Medulla oblongata (tissue), 1 donor: Measurements from ENCODE around the gene IGSF3.
"Not testable (repeated sequence)": the region's sequence is repeated elsewhere in the genome, so short reads cannot be mapped to it uniquely, and the experiment has no call there.

Source experiments
- DNase-seq: peaks from one replicate; pipeline ENCODE4 v3.0.0-alpha.2; 2015; ENCODE audit errors: extremely low spot score

The IGSF3 gene

GRCh38 chr1:116664366-116664977 is 3.1 kb downstream of the IGSF3 start:
- DNase-seq: no peak

- DNase-seq: no peak
Observed at GRCh38 chr1:116663821-116664220, 3.7 kb downstream of the IGSF3 start.

GRCh38 chr1:116661633-116662032 is 5.9 kb downstream of the IGSF3 start:
- no peak for DNase-seq

GRCh38 chr1:116658645-116659044 is 8.9 kb downstream of the IGSF3 start:
- not testable (repeated sequence) for DNase-seq

- DNase-seq: not testable (repeated sequence)
Observed at GRCh38 chr1:116657836-116658235, 9.7 kb downstream of the IGSF3 start.

GRCh38 chr1:116654351-116654750 is 13.2 kb downstream of the IGSF3 start:
- no peak for DNase-seq

GRCh38 chr1:116652598-116652997 is 14.9 kb downstream of the IGSF3 start:
- not testable (repeated sequence) for DNase-seq

- DNase-seq: not testable (repeated sequence)
Observed at GRCh38 chr1:116650781-116651180, 16.8 kb downstream of the IGSF3 start.

GRCh38 chr1:116649041-116649440 is 18.5 kb downstream of the IGSF3 start:
- not testable (repeated sequence) for DNase-seq

- DNase-seq: not testable (repeated sequence)
Observed at GRCh38 chr1:116648325-116648724, 19.2 kb downstream of the IGSF3 start.

- not testable (repeated sequence) for DNase-seq
Observed at GRCh38 chr1:116647186-116647585, 20.3 kb downstream of the IGSF3 start.

- DNase-seq: not testable (repeated sequence)
Observed at GRCh38 chr1:116646673-116647170, 20.8 kb downstream of the IGSF3 start.

GRCh38 chr1:116645802-116646672 is 21.5 kb downstream of the IGSF3 start:
- DNase-seq: peak; percentile 24

- DNase-seq: not testable (repeated sequence)
Observed at GRCh38 chr1:116644993-116645392, 22.5 kb downstream of the IGSF3 start.

- DNase-seq: not testable (repeated sequence)
Observed at GRCh38 chr1:116644096-116644495, 23.4 kb downstream of the IGSF3 start.

- not testable (repeated sequence) for DNase-seq
Observed at GRCh38 chr1:116643281-116643751, 24.2 kb downstream of the IGSF3 start.

GRCh38 chr1:116642311-116643280 is 24.9 kb downstream of the IGSF3 start:
- DNase-seq: not testable (repeated sequence)

- DNase-seq: not testable (repeated sequence)
Observed at GRCh38 chr1:116637583-116637982, 29.9 kb downstream of the IGSF3 start.

- not testable (repeated sequence) for DNase-seq
Observed at GRCh38 chr1:116636584-116636983, 30.9 kb downstream of the IGSF3 start.

GRCh38 chr1:116634386-116634785 is 33.1 kb downstream of the IGSF3 start:
- not testable (repeated sequence) for DNase-seq
